COLO829 (cell line): Measurements from ENCODE around the gene LIMS2.
A peak's percentile ranks its signal among the peaks of the same experiment; 100 is the strongest.

Experiments
- DNase-seq: peaks from one replicate; pipeline ENCODE4 v3.0.0; 2012; ENCODE audit warnings: low spot score

Gene LIMS2

DNA sequence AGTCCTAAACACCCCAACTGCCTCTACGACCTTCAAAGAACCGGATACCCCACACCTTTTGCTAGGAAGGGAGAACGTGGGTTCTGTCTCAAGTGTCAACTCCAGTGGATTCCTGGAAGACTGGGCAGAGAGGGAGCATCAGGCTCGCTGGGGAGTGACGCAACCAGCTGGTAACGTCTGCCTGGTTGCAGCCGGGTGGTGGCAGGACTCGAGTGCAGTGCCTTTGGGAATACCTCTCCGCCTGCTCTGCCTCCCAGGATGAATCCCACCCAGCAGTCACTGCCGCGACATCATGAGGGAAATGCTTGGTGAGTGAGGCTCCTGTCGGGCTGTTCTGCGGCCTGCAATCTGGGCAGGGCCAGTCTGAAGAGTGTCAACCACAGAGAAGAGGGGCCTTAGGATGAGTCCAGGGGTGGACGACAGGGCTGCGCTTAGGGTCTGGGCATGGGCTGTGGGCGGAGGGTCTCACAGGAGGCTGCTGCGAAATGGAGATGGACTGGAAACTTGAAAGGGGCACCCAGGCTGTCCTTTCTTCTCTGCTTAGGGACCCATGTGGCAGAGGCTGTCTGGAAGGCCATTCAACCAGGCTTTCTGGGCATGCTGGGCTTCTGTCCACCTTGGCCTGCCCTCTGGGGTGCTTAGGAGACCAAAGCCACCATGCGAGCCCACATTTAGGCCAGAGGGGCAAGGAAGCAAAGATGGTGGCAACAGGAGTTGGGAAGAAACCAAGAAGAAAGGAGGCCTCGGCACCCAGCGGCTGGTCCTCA is 16.5 kb downstream of the LIMS2 start:
- no peak for DNase-seq

DNA sequence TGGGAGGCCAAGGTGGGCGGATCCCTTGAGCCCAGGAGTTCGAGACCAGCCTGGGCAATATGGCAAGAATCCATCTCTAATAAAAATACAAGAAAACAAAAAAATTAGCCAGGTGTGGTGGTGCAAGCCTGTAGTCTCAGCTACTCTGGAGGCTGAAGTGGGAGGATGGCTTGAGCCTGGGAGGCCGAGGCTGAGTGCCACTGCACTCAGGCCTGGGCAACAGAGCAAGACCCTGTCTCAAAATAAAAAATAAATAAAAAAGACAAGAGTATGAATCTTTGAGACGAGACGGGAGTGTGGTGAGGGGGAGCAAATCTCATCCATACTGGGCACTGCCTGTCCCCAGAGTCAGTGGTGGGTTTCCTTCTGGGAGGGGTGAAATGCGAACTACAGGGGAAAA is 17.2 kb downstream of the LIMS2 start:
- no peak for DNase-seq

DNA sequence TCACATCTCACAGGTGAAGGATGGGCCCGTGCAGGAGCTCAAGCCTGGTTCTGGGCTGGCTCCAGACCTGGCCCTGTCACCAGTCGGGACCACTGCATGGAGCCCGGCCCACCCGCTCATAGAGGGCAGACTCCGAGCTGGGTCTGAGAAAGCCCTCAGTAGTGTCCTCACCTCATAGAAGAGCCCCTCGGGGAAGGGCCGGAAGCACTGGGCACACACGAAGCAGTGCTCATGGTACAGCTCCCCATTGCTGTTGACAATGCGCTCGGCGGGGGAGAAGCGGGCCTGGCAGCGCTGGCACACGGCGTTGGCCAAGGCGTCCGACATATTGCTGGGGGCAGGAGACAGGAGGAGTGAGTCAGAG is 18.1 kb downstream of the LIMS2 start:
- DNase-seq = no peak

DNA sequence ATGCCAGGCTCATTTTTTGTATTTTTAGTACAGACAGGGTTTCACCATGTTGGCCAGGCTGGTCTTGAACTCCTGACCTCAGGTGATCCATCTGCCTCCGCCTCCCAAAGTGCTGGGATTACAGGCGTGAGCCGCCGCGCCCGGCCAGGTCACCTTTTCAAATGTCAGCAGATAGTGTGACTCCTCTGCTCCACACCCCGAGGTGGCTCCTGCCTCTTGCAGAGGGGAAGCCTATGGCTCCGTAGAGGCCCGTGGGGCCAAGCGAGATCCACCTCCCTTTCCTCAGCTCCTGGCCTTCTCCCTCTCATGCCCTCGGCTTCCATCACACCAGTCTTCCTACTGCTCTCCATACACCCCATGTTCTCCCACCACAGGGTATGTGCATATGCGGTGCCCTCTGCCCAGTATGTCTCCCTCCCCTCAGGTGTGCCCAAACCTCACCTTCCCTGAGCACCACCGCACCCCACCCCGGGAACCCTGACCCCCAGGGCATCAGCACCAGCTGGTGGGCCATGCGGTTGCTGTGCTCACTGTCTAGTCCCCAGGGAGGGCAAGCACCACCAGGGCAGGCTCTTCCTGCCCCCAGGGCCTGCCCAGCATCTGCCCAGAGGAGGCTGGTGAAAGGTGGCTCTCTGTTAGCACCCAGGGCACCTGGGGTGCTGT is 18.6 kb downstream of the LIMS2 start:
- DNase-seq = no peak

DNA sequence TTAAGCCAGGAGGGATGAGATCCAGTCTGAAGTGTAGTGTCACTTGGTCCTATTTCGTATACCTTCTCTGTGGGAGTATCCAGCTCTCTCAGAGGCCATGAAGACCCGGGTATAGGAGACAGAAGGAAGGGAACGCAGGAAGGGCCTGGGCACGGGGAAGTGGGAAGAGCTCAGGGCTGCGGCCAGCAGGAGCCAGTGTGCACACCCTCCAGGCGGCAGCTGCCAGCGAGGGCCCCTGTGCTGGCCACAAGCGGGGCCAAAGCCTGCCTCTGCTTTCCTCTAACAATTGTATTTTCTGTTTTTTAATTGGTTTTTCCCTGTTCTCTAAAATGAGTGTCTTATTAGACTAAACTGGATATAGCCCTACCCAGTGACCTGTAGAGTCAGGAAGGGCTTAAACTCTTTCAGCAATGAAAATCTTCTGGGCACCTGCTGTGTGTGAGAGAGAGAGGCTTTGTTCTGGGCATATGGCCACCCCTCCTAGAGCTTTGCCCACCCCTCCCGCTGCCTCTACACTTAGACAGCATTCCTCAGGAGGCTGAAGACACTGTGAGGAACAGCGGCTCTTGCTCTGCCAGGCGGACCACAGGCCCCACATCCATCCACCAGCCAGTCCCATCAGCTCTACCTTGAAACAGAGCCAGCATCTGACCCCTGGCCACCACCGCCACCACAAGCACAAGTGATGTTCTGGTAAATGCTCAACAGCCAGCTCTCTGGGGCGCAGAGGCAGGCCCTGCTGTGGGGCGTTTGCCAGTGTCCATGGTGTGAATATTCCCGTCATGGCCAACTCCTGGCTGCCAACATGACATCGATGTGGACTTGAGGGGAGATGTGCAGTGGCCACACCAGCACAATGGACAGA is 19.9 kb downstream of the LIMS2 start:
- DNase-seq = no peak

DNA sequence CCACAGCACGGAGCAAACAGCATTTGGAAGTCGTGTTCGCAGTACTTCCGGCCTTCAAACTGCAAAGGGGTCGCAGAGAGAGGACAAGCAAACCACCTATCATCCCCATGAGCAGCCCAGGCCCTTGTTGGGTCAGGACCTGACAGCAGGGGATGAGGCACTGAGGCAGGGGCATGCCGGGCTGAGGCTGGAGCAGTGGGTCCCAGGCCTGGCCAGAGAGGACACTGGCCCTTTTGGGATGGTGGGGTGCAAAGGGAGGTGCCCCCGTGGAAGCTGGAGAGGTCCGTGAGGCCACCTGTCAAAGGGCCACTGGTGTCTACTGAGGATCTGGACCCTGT is 20.5 kb downstream of the LIMS2 start:
- no peak for DNase-seq

DNA sequence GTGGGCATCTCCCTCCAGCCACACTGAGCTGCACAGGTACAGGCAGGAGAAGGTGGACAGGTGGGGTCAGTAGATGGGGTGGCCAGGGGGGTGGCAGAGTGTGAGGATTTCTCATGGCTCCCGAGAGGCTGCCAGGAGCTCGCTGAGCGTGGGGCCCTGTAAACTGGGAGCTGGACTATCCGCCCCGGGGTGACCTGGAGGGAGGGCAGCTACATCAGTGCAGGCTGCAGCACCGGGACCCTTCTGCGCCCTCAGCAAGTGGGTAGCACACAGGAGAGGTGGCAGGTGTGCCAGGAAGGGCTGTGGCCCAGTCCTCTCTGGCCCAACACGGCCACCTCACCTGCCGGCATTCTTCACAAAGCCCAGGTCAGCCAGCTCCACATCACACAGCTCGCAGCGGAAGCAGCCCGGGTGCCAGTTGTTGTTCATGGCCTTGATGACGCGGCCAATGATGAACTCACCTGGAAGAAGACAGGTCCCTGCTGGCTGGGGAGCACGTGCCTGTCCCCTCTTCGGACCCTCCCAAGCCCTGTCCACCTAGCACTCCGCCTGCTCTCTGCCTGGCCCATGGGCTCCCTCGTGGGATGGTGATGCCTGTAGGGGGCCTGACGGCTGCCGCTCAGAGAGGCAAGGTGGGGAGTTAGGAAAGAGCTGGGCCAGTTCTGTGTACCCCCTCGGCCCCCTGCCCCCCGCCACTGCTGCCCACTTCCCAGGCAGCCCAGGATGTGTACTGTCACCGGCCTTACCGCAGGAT is 21.1 kb downstream of the LIMS2 start:
- DNase-seq = no peak

DNA sequence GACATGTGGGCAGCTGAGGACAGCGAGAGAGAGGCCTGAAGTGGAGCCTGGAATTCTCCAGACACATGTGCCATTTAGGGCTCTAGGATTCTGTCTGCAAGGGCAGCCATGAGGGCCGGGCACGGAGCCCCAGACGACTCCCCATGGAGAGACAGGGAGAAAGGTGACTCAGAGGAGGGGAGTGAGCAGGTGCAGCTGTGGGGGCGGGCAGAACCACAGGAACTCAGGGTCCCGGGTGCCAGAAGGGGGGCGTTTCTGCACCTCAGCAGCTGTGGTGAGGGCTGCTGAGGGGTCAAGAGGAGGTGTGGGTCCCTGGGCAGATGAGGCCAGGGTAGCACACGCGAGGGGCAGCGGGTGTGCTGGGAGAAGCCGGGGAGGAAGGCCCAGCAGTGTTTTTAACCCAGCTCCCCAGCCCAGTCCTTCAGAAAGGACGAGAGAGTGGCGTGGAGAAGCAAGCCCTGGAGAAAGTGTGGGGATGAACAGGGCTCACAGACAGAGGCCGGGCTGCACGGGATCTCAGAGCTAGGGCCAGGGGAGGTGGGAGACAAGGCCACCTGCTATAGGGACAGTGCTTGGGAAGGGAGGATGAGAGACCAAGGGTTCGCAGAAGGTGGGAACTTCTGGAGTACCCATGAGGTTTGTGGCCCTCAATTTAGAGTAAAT is 21.8 kb downstream of the LIMS2 start:
- DNase-seq = no peak

DNA sequence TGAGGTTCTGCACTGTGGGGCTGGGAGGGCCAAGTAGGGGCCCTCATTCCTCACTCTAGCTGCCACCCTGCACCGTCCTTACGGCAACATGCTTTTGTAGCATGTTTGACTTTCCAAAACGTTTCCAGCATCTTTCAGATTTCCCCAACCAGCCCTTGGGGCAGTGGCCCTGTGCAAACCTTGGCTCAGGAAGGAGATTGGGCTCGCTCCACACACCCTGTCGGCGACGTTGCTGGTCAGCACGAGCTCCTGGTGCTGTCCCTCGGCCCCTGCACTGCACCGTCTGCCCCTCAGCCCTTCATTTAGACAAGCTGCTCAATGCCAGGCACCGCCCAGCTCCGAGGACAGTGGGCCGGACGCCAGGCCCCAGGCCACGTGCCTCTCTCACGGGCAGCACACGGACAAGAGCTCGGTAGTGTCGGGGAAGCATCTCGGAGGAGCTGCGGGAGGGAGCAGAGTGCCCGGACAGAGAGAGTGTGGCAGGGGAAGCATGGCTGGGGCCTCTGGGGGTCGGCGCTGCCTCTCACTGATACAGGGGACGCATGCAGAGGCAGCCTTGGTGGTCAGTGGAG is 22.5 kb downstream of the LIMS2 start:
- DNase-seq = no peak

DNA sequence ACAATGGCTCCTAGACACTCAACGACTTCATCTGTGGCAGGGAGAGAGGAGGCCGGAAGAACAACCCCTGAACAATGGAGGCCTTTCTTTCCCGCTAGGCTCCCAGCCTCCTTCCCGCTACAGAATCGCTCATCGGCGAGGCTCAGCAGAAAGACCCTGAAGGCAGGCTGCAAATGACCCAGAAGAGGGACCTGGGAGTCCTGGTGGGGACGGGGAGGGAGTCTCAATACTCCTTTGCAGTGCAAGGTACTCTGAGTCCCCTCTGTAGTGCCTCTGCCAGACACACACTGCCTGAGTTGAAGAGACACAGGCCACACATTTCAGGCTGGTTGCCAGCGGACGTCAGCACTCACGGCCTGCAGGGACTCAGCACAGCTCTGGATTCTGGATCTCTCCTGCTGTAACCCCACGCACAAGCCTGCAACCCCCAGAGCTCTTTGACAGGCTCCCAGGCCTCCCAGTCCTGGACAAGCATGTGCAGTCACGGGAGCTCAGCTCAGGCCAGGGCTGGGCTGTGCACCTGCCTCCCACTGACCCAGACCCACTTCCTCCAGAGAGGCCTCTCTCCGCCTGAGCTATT is 23.3 kb downstream of the LIMS2 start:
- DNase-seq = peak; percentile 44

DNA sequence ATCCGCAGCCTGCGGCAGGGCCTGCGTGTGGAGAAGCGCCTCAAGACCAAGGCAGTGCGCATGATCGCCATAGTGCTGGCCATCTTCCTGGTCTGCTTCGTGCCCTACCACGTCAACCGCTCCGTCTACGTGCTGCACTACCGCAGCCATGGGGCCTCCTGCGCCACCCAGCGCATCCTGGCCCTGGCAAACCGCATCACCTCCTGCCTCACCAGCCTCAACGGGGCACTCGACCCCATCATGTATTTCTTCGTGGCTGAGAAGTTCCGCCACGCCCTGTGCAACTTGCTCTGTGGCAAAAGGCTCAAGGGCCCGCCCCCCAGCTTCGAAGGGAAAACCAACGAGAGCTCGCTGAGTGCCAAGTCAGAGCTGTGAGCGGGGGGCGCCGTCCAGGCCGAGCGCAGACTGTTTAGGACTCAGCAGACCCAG is 23.9 kb downstream of the LIMS2 start:
- no peak for DNase-seq

DNA sequence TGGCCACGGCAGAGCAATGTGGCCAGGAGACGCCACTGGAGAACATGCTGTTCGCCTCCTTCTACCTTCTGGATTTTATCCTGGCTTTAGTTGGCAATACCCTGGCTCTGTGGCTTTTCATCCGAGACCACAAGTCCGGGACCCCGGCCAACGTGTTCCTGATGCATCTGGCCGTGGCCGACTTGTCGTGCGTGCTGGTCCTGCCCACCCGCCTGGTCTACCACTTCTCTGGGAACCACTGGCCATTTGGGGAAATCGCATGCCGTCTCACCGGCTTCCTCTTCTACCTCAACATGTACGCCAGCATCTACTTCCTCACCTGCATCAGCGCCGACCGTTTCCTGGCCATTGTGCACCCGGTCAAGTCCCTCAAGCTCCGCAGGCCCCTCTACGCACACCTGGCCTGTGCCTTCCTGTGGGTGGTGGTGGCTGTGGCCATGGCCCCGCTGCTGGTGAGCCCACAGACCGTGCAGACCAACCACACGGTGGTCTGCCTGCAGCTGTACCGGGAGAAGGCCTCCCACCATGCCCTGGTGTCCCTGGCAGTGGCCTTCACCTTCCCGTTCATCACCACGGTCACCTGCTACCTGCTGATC is 24.4 kb downstream of the LIMS2 start:
- DNase-seq = no peak

DNA sequence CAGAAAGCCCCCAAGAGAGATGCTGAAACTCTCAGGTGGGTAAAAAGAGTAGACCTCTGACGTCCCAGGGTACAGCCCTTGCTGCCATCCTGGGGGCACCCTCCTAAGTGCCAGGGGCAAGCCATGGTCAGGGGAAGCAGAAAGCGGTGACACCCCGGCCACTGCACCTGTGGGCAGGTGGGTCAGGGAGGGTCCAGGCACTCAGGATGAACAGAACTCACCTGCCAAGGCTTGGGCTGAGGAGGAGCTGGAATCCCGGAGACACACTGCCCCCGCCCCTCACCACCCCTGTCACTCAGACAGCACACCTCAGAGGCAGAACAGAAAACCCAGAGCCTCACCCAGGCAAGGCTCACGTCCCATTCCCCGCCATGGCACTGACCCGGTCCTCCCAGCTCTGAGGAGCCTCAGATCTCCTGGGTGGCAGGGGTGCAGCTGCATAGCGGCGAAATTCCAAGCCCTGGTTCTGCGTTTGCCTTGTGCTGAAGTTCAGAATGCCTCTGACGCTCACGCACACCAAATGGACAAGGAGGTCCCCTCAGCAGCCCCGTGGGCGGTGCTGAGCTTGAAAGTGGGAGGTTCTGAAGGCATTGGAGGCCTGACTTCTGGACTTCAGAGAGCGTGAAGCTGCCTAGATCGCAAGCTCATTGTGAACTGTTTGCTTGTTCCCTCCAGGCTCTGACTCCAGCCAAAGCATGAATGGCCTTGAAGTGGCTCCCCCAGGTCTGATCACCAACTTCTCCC is 25.1 kb downstream of the LIMS2 start:
- no peak for DNase-seq

DNA sequence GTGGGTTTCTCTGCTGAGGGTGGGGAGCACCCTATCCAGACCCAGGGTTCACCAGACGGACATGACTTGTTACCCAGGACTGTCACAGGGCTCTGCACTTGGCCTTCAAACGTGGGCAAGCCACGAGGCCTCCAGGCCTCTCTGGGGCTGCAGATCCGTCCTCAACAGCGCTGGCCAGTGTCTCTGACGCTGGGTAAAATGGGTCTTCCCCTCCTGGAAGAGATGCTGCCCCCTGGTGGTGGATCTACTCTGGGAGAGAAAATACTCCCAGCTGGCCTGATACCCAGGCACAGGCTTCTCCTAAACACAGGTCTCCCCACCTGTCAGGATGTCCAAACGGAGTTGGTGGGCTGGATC is 25.7 kb downstream of the LIMS2 start:
- peak; percentile 61 for DNase-seq

DNA sequence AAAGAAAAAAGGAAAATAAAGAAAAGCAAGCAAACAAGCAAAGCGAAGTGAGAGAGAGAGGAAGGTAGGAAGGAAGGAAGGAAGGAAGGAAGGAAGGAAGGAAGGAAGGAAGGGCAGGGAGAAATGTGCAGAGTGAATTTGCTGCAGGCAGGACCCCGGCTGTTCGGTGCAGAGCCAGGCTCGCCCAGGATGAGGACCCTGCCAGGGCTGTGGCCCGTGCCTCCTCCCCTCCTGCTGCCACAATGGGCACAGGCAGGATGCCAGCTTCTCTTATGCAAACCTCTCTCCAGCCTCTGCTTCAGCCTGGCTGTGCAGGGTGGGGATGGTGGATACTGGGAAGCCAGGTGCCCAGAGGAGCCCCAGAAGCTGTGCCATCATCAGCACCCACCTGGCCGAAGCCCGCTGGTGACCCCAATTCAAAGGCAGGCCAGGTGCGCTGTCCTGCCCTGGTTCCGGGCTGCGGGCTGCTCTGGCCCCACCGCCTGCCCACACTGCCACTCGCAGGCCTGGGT is 26.2 kb downstream of the LIMS2 start:
- DNase-seq = no peak

DNA sequence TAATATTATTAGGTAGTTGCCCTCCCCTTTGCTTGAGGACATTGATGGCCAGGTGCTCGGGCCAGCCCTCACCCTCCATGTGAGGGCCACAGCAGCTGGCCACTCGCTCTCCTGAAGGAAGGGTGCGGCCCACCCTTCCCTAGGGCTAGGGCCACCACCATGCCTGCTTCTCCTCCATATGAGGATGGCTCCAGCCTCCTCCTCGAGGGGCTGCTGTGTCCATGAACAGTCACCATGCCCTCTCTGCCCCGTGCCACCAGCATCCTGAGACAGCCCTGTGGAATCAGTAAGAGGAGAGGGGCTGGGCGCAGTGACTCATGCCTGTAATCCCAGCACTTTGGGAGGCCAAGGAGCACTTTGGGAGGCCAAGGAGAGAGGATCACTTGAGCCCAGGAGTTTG is 27.0 kb downstream of the LIMS2 start:
- DNase-seq = no peak

DNA sequence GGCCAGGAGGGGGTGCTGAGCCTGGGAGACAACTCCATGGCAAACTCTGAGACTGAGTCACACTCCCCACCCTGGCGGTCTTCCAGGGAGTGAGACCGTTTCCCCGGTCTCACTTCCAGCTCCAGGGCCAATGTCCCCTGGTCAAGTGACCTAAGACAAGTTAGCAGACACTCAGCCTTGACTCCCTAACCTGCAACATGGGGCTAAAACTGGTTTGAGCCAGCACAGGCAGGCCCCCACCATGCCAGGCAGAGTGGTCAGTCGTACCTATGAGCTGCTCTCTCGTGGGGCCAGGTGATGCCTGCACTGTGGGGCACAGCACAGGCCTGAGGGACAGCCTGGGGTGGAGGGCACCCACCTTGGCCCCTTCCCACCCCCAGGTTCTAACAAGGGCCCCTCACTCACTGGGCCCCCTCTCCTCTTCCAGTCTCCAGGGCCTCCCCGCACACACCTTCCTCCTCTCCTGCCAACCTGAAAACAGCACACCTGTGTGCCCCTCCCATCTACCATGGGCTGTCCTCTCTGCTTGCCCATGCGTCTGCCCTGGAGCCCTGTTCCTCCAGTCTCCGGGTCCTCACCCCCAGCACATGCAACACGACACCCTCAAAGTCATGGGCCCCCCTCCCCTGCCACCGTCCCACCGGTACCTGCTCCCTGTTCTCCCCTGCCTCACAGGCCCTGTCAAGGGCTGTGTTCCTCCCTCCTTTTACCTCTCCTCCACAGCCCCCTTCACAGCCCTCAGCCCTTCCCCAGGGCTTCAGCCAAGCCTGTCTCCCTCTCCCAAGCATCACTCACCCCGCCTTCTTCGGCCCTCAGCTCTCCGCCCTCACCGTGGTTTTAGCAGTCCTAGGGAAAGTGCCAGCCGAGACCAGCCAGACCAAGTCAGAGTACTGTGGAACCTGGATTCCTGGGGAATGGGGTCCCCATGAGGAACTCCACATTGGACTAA is 27.8 kb downstream of the LIMS2 start:
- DNase-seq = no peak

DNA sequence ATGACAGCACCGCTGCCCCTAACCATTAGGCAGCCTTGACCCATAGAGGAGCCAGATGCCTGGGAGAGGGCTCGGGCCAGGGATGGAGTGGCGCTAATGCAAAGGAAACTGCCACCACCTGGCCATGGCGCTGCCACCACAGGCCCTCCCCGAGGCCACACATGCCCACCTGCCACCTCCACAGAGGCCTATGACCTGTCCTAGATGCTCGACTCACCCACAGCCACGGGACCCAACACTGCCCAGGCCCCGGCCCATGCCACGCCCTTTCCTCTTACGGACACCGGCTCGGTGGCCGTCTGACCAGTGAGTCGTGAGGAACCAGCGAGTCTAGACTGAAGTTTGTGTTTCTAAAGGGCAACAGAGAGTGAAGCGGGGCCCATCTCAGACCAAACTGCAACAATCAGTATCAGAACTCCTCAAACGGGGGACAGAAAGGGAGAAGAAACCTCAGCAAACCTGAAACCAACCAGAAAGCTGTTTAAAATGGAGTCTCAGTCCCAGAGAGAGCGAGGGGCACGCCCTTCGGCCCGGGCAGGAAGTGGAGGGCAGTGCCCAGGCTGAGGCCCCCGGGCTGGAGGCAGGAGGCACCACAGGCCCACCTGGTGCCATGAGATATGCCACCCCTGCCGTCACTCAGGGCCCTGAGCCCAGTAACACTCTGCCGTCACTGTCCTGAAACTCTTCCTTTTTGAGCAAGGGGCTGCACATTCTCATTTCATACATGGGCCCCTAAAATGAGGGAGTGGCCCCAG is 28.7 kb downstream of the LIMS2 start:
- no peak for DNase-seq
